H1 (cell line): ENCODE measurements around the gene ANKH. TPM values are rescaled to one million over a fixed set of nuclear protein-coding genes. Genes with fewer than 3 reads are reported as not detected.

Source experiments
- CTCF ChIA-PET: fragments of 300-600 bp; sonication (Branson Sonifier 250); formaldehyde crosslinking; loops from one replicate; lab custom pipeline; 2021; ENCODE audit not compliant: partially characterized antibody; lab: Charles Lee
- POLR2A ChIA-PET: fragments of 300-600 bp; sonication (Branson Sonifier 250); formaldehyde crosslinking; loops from one replicate; lab custom pipeline; 2021; ENCODE audit warnings: inconsistent platforms; ENCODE audit not compliant: partially characterized antibody; lab: Charles Lee
- DNase-seq, 2 experiments: peaks; one replicate each; pipeline versions ENCODE4 v3.0.0 to v3.0.0-alpha.2; 2010 to 2022; ENCODE audit warnings: low spot score in 2 of 2, low read depth in 1 of 2, mixed read lengths in 1 of 2
- FAIRE-seq: peaks from 2 replicates; lab custom pipeline; 2011; peaks lifted over from hg19 to GRCh38; lab: Jason Lieb, UNC
- H2AFZ ChIP-seq: 2 replicates; pipeline ENCODE4 v1.8.1; 2012; ENCODE audit warnings: low read length, inconsistent platforms
- H2AK5ac ChIP-seq: 2 replicates; pipeline ENCODE4 v1.6.1; 2013; ENCODE audit warnings: low read depth, low read length
- H2BK120ac ChIP-seq: replicated peaks from 2 replicates; pipeline ENCODE3; 2013; ENCODE audit warnings: low read depth, low read length, inconsistent platforms
- H2BK12ac ChIP-seq: 2 replicates; pipeline ENCODE4 v1.6.1; 2013; ENCODE audit warnings: low read depth, low read length
- H2BK15ac ChIP-seq: 2 replicates; pipeline ENCODE4 v1.6.1; 2013; ENCODE audit warnings: low read length
- H2BK20ac ChIP-seq: 2 replicates; pipeline ENCODE4 v1.6.1; 2013; ENCODE audit warnings: low read length
- H2BK5ac ChIP-seq: 2 replicates; pipeline ENCODE4 v1.6.1; 2013; ENCODE audit warnings: low read depth, low read length
- H3K14ac ChIP-seq: 2 replicates; pipeline ENCODE4 v1.6.1; 2013; ENCODE audit warnings: inconsistent platforms; ENCODE audit not compliant: insufficient read length
- H3K18ac ChIP-seq: 2 replicates; pipeline ENCODE4 v1.6.1; 2013; ENCODE audit warnings: low read length; ENCODE audit errors: extremely low read depth
- H3K23ac ChIP-seq: 2 replicates; pipeline ENCODE4 v1.6.1; 2013; ENCODE audit warnings: inconsistent platforms; ENCODE audit not compliant: insufficient read length
- H3K23me2 ChIP-seq: 2 replicates; pipeline ENCODE4 v1.6.1; 2013; ENCODE audit warnings: low read depth, low read length
- H3K27ac ChIP-seq: 2 replicates; pipeline ENCODE4 v1.6.1; 2011; ENCODE audit warnings: low read depth, low read length, inconsistent platforms
- H3K27me3 ChIP-seq, 4 experiments: replicated peaks in 1 of 4; 1 replicate in 1 of 4; 2 replicates in 3 of 4; pipeline versions ENCODE4 v1.6.1 to v1.8.1; 2011 to 2013; ENCODE audit warnings: low read length in 3 of 4, mild to moderate bottlenecking in 3 of 4, inconsistent platforms in 2 of 4, mixed read lengths in 2 of 4, moderate library complexity in 1 of 4; ENCODE audit not compliant: control insufficient read depth in 3 of 4, insufficient read depth in 3 of 4; ENCODE audit errors: extremely low read depth in 1 of 4
- H3K36me3 ChIP-seq, 4 experiments: 2 replicates each; pipeline versions ENCODE4 v1.6.1 to v1.8.1; 2011 to 2013; ENCODE audit warnings: mild to moderate bottlenecking in 4 of 4, low read length in 3 of 4, moderate library complexity in 2 of 4, control low read depth in 1 of 4, inconsistent platforms in 1 of 4; ENCODE audit not compliant: insufficient read depth in 4 of 4, control insufficient read depth in 2 of 4
- H3K4ac ChIP-seq: replicated peaks from 2 replicates; pipeline ENCODE3; 2013; ENCODE audit warnings: low read length, low read depth, mixed read lengths, inconsistent platforms; ENCODE audit not compliant: insufficient read length
- H3K4me1 ChIP-seq, 4 experiments: replicated peaks in 1 of 4; 1 replicate in 1 of 4; 2 replicates in 3 of 4; pipeline versions ENCODE4 v1.6.1 to v1.8.1; 2011 to 2013; ENCODE audit warnings: low read length in 3 of 4, inconsistent platforms in 2 of 4, mixed read lengths in 1 of 4; ENCODE audit not compliant: insufficient read depth in 4 of 4, control insufficient read depth in 3 of 4
- H3K4me2 ChIP-seq, 2 experiments: 2 replicates each; pipeline versions ENCODE4 v1.6.1 to v1.8.1; 2011 to 2013; ENCODE audit warnings: low read depth in 2 of 2, low read length in 2 of 2, control low read depth in 1 of 2, inconsistent platforms in 1 of 2, mild to moderate bottlenecking in 1 of 2; ENCODE audit not compliant: insufficient read depth in 1 of 2
- H3K4me3 ChIP-seq, 4 experiments: fragments of 200-600, 300-600 bp in 1 of 4; sonication (generic), shearing (Covaris generic), sonication (Bioruptor Twin) in 1 of 4; 2 replicates each; pipeline versions ENCODE4 v1.5.1 to v1.8.1; 2011 to 2016; ENCODE audit warnings: low read length in 4 of 4, low read depth in 3 of 4, control low read depth in 2 of 4, inconsistent platforms in 2 of 4, mild to moderate bottlenecking in 2 of 4, mixed read lengths in 1 of 4, moderate library complexity in 1 of 4; ENCODE audit not compliant: insufficient read depth in 2 of 4; ENCODE audit errors: extremely low read depth in 1 of 4
- H3K56ac ChIP-seq: replicated peaks from 2 replicates; pipeline ENCODE3; 2013; ENCODE audit warnings: low read depth, mild to moderate bottlenecking, mixed read lengths, low read length, inconsistent platforms; ENCODE audit not compliant: insufficient read length
- H3K79me1 ChIP-seq: 2 replicates; pipeline ENCODE4 v1.6.1; 2013; ENCODE audit warnings: low read depth, low read length, control low read depth
- H3K79me2 ChIP-seq, 2 experiments: 2 replicates each; pipeline versions ENCODE4 v1.6.1 to v1.8.1; 2012 to 2013; ENCODE audit warnings: low read length in 2 of 2, mild to moderate bottlenecking in 2 of 2, inconsistent platforms in 1 of 2; ENCODE audit not compliant: insufficient read depth in 2 of 2, control insufficient read depth in 1 of 2
- H3K9ac ChIP-seq, 4 experiments: replicated peaks in 1 of 4; 1 replicate in 1 of 4; 2 replicates in 3 of 4; pipeline versions ENCODE4 v1.6.1 to v1.8.1; 2011 to 2013; ENCODE audit warnings: low read depth in 3 of 4, low read length in 3 of 4, control low read depth in 2 of 4, mild to moderate bottlenecking in 2 of 4, moderate library complexity in 2 of 4, inconsistent platforms in 1 of 4; ENCODE audit errors: extremely low read depth in 1 of 4
- H3K9me3 ChIP-seq, 2 experiments: 2 replicates each; pipeline versions ENCODE4 v1.6.1 to v1.8.1; 2012 to 2013; ENCODE audit warnings: mild to moderate bottlenecking in 2 of 2, moderate library complexity in 2 of 2, control low read depth in 1 of 2, inconsistent platforms in 1 of 2, low read depth in 1 of 2, low read length in 1 of 2, mixed read lengths in 1 of 2; ENCODE audit not compliant: insufficient read depth in 2 of 2
- H4K20me1 ChIP-seq, 2 experiments: replicated peaks in 1 of 2; 2 replicates each; pipeline versions ENCODE3 to v1.8.1; 2011 to 2013; ENCODE audit warnings: inconsistent platforms in 2 of 2, low read length in 2 of 2, mild to moderate bottlenecking in 1 of 2; ENCODE audit not compliant: insufficient read depth in 2 of 2, control insufficient read depth in 1 of 2
- H4K5ac ChIP-seq: 2 replicates; pipeline ENCODE4 v1.6.1; 2013; ENCODE audit warnings: low read length, low read depth, mixed read lengths, inconsistent platforms; ENCODE audit not compliant: insufficient read length
- H4K8ac ChIP-seq: 2 replicates; pipeline ENCODE4 v1.8.0; 2013; ENCODE audit warnings: mild to moderate bottlenecking, moderate library complexity, low read length, inconsistent platforms; ENCODE audit not compliant: insufficient read depth; ENCODE audit errors: extremely low read depth
- H4K91ac ChIP-seq: replicated peaks from 2 replicates; pipeline ENCODE3; 2013; ENCODE audit warnings: low read length, mixed read lengths, inconsistent platforms; ENCODE audit not compliant: insufficient read length
- ATF3 ChIP-seq: IDR thresholded peaks from 2 replicates; pipeline ENCODE4 v1.6.1; 2011; ENCODE audit warnings: low read depth, mild to moderate bottlenecking, low read length; ENCODE audit not compliant: insufficient read depth
- CEBPB ChIP-seq: IDR thresholded peaks from 2 replicates; pipeline ENCODE4 v1.6.1; 2012; ENCODE audit warnings: low read depth, low read length
- CTCF ChIP-seq, 3 experiments: IDR thresholded peaks; 1 replicate in 2 of 3; 2 replicates in 1 of 3; pipeline versions ENCODE4 v1.5.1 to v1.6.1; 2011; ENCODE audit warnings: low read length in 3 of 3, mild to moderate bottlenecking in 3 of 3, inconsistent platforms in 2 of 3, low read depth in 1 of 3, moderate library complexity in 1 of 3; ENCODE audit not compliant: insufficient read depth in 1 of 3; ENCODE audit errors: control extremely low read depth in 1 of 3
- EGR1 ChIP-seq: IDR thresholded peaks from 2 replicates; pipeline ENCODE4 v1.6.1; 2011; ENCODE audit warnings: low read depth, low read length, borderline replicate concordance
- SAP30 ChIP-seq: fragments of 300-600 bp; sonication (generic); IDR thresholded peaks from 2 replicates; pipeline ENCODE4 v1.7.1; 2012; ENCODE audit warnings: low read length, moderate library complexity, mild to moderate bottlenecking, inconsistent platforms; ENCODE audit not compliant: insufficient read depth, insufficient replicate concordance
- WGBS, 2 experiments: shearing (Covaris generic) in 1 of 2; methylation state at CpG; one replicate each; pipeline versions ENCODE4 v1.1.6 to v1.1.7; 2013 to 2015; ENCODE audit warnings: low lambda C conversion rate in 2 of 2, mixed read lengths in 2 of 2, inconsistent platforms in 1 of 2, low coverage in 1 of 2, missing lambda C conversion rate in 1 of 2; ENCODE audit not compliant: insufficient replicate concordance in 2 of 2, insufficient coverage in 1 of 2, insufficient read length in 1 of 2; ENCODE audit errors: extremely low coverage in 1 of 2, missing lambda C conversion rate in 1 of 2; 5-methylcytosine and 5-hydroxymethylcytosine counted together
- polyA plus RNA-seq, 7 experiments: library from polyadenylated mRNA; depleted of rRNA in 3 of 7; stranded (reverse) in 5 of 7; unstranded in 2 of 7; fragments of >200 nt in 5 of 7; fragments of 200-250 nt in 2 of 7; gene quantifications; 1 replicate in 5 of 7; 2 replicates in 1 of 7; 4 replicates in 1 of 7; pipeline versions ENCODE4 v1.2.1 to v1.2.3, GENCODE V29; 2011 to 2013; ENCODE audit warnings: missing spikeins in 2 of 7, mixed read lengths in 2 of 7
- total RNA-seq: library from RNA; stranded (reverse); fragmentation: NEBNext Ultra II Directional; extraction: Animal tissue kit (Norgen Biotek cat#: 25700); gene quantifications from 2 replicates; pipeline ENCODE4 v1.2.1, GENCODE V29; 2021

The ANKH gene
- total and polyA plus RNA-seq, 2 of the 8 experiments (the other 6 are each of a cell fraction or from before 2014, with no cell fraction given): 5.3 to 13.0 TPM

GRCh38 chr5:14868771-14869170, 2.8 kb downstream of the ANKH start:
- Histone ChIP-seq H3K27me3 (peaks cover 5 to 39% (median 25%) of the 10 kb centered on the region in 4 experiments), H2BK15ac (no peak overlapping the region), H3K23ac (no peak overlapping the region), H2BK120ac (no peak overlapping the region), H3K4me2 (no peak overlapping the region), H4K91ac (no peak overlapping the region), H4K20me1 (peaks cover 0 to 2% of the 10 kb centered on the region in 2 experiments), H3K23me2 (peaks cover 14% of the 10 kb centered on the region; the same call in 1 of the 2 replicates), H3K79me1 (no peaks in the 10 kb centered on the region), H3K56ac (no peak overlapping the region), H2AK5ac (no peak overlapping the region), H2AFZ (no peak overlapping the region), H4K8ac (no peak overlapping the region), H3K9ac (no peak overlapping the region), H3K14ac (no peak overlapping the region), H3K79me2 (no peaks in the 10 kb centered on the region), H3K18ac (no peak overlapping the region), H3K4me1 (peaks cover 0 to 4% (median 3%) of the 10 kb centered on the region in 4 experiments; a peak in 4 of 7 replicates), H3K4ac (no peak overlapping the region), H3K36me3 (no peaks in the 10 kb centered on the region), H2BK20ac (no peak overlapping the region), H3K4me3 (no peak overlapping the region), H4K5ac (no peak overlapping the region), H3K9me3 (no peaks in the 10 kb centered on the region), H2BK5ac (no peak overlapping the region), H2BK12ac (no peak overlapping the region), H3K27ac (no peak overlapping the region)
- DNase-seq (no peak), FAIRE-seq (no peak)
- ChIA-PET POLR2A (no interaction called here), CTCF (interaction anchor here (0.9 to 1.3 kb wide), 2 partner anchors 9 to 18 kb away, joined by 3 to 5 read pairs; no protein-coding TSS in a partner anchor)
- 85% methylated on average over 7 of the region's 7 CpGs; no CpG with 5 or more reads in 1 of the 2 experiments for WGBS, 2 experiments
- TF ChIP-seq SAP30 (no peak), CTCF (IDR thresholded peaks at IDR 0.05; ENCODE audit: control extremely low read depth in 1 of 3, insufficient read depth in 1 of 3, low read depth in 1 of 3, low read length in 3 of 3) (no peak), CEBPB (no peak), ATF3 (no peak), EGR1 (no peak)
